Measurements from ENCODE around the gene CCDC68.

CCDC68 gene

GRCh38 chr18:54909538-54909937 is 49.7 kb downstream of the CCDC68 start:
- POLR2A ChIA-PET (ENCODE audit: low non-redundant PET) = no interaction called here
- CTCF ChIA-PET = interaction anchor here (0.6 kb wide), 1 partner anchor 475 kb away, joined by 4 read pairs; no protein-coding TSS in a partner anchor
- H3K27ac ChIP-seq = no peak overlapping the region
- no peak for DNase-seq (ENCODE audit: low spot score)
- no peak for TF ChIP-seq CTCF (conservative IDR thresholded peaks at IDR 0.05; ENCODE audit: low read depth)

GRCh38 chr18:54906331-54907185 is 52.7 kb downstream of the CCDC68 start:
- no peak for TF ChIP-seq CTCF (conservative IDR thresholded peaks at IDR 0.05; ENCODE audit: low read depth)
- POLR2A ChIA-PET (ENCODE audit: low non-redundant PET) = no interaction called here
- no peak overlapping the region for H3K27ac ChIP-seq
- DNase-seq (ENCODE audit: low spot score) = no peak
- CTCF ChIA-PET = no interaction called here

- no peak for TF ChIP-seq CTCF (conservative IDR thresholded peaks at IDR 0.05; ENCODE audit: low read depth)
- no peak overlapping the region for H3K27ac ChIP-seq
- POLR2A ChIA-PET (ENCODE audit: low non-redundant PET) = no interaction called here
- no peak for DNase-seq (ENCODE audit: low spot score)
- CTCF ChIA-PET = no interaction called here
These were observed 53.6 kb downstream of the CCDC68 start for GRCh38 chr18:54905629-54906028.

GRCh38 chr18:54904581-54904980 is 54.7 kb downstream of the CCDC68 start:
- DNase-seq (ENCODE audit: low spot score) = no peak
- no peak overlapping the region for H3K27ac ChIP-seq
- CTCF ChIA-PET = no interaction called here
- no peak for TF ChIP-seq CTCF (conservative IDR thresholded peaks at IDR 0.05; ENCODE audit: low read depth)
- POLR2A ChIA-PET (ENCODE audit: low non-redundant PET) = no interaction called here

- no peak for TF ChIP-seq CTCF (conservative IDR thresholded peaks at IDR 0.05; ENCODE audit: low read depth)
- ChIA-PET POLR2A (ENCODE audit: low non-redundant PET) (no interaction called here), CTCF (no interaction called here)
- DNase-seq (ENCODE audit: low spot score) = no peak
- H3K27ac ChIP-seq = no peak overlapping the region
These were observed 59.0 kb downstream of the CCDC68 start for GRCh38 chr18:54900290-54900689.

GRCh38 chr18:54899500-54899899 is 59.8 kb downstream of the CCDC68 start:
- no peak for TF ChIP-seq CTCF (conservative IDR thresholded peaks at IDR 0.05; ENCODE audit: low read depth)
- DNase-seq (ENCODE audit: low spot score) = no peak
- ChIA-PET POLR2A (ENCODE audit: low non-redundant PET) (no interaction called here), CTCF (no interaction called here)
- no peak overlapping the region for H3K27ac ChIP-seq
